HG03520 (cell line): ENCODE measurements around the gene KLK4.
"Not testable (repeated sequence)": the region's sequence is repeated elsewhere in the genome, so short reads cannot be mapped to it uniquely, and the experiment has no call there.

Source experiments
- ATAC-seq: cut with Tn5 transposase; IDR thresholded peaks from one replicate; pipeline ENCODE4 v1.9.1; 2021; ENCODE audit warnings: mild to moderate bottlenecking, moderate library complexity; ENCODE audit not compliant: unreplicated experiment

KLK4 gene

DNA sequence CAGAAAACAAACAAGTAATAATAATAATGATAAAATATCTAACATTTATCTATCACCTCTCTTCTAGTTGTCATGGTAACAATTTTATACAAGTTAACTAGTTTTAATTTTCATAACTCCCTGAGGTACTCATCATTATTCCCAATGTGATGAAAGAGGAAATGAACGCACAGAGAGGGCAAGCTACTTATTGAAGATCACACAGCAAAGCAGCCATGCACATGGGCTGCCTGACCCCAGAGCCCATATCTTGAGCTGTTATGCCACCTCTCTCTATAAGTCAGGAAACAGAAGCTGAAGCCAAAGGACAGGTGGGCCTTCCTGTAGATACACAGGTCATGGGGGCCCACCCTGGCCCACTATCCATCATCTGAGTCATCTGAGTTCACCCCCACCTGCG, 4.9 kb upstream of the KLK4 start:
- ATAC-seq = no peak

DNA sequence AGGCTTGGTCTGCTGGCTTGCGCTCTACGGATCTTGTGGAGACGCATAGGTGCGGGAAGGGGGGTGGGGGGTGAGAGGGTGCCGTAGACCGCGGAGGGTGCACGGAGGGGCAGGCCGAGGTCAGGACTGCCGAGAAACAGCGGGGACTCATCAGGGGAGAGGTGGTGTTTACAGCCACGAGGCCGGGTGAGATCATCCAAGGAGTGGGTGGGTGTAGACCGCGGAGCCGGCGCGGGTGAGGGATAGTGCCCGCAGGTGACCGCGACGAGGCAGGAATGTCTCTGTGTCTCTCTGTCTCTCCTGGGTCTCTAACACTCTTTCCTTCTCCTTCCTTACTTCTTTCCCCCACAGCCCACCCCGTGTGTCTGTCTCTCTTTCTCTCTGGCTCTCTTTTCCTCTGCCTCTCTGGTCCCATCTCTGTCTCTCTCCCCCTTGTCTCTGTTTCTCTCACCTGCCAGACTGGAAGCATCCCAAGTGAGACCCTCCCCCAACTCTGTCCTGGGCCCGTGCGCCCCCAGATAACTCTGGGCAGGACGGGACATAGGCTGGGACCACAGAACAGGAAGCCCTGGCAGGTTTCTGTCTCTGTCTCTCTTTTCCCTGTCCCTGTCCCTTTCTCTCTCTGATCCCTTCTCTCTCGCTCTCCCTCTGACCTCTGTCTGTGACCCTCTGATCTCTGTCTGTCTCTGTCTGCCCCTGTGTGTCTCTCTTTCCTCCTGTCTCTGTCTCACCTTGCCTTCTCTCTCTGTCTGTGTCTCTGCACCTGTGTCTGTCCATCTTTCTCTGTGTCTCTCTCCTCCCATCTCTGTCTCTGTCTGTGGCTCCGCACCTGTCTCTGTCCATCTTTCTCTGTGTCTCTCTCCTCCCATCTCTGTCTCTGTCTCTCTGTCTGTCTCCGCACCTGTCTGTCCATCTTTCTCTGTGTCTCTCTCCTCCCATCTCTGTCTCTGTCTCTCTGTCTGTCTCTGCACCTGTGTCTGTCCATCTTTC, 1.8 kb upstream of the KLK4 start:
- ATAC-seq = no peak

GRCh38 chr19:50912102-50912599, 956 bp upstream of the KLK4 start:
- ATAC-seq = no peak

GRCh38 chr19:50910722-50911121, 473 bp downstream of the KLK4 start:
- ATAC-seq = no peak

GRCh38 chr19:50909240-50910070, 1.7 kb downstream of the KLK4 start:
- no peak for ATAC-seq

DNA sequence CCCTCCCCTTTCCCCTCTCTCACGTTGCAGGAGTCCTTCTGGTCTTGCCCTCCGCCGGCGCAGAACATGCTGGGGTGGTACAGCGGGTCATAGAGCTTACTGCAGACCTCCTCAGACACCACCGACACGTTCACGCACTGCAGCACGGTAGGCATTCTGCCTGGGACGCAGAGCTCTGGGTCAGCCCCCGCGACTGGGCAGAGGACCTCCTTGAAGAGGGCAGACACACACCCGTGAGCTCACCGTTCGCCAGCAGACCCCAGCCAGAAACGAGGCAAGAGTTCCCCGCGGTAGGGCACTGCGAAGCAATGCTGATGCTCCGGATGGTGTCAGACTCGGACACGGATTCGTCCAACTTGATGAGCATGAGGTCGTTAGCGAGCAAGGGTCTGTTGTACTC, 2.9 kb downstream of the KLK4 start:
- ATAC-seq = no peak

DNA sequence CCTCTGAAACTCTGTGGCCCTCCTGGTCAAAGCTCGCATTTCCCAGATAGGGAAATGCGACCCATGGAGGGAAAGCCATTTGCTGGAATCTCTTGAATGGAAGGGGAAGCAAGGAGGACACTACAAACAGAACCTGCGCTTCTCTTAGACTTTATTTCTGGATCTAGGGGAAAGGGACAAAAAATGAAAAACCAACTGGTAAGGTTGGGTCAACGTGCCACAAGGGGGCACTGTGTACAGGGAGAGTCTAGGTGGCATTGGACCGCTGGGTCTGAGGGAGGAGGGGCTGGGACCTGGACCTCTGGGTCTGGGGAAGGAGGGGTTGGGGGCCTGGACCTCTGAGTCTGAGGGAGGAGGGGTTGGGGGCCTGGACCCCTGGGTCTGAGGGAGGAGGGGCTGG, 5.0 kb downstream of the KLK4 start:
- ATAC-seq = no peak

DNA sequence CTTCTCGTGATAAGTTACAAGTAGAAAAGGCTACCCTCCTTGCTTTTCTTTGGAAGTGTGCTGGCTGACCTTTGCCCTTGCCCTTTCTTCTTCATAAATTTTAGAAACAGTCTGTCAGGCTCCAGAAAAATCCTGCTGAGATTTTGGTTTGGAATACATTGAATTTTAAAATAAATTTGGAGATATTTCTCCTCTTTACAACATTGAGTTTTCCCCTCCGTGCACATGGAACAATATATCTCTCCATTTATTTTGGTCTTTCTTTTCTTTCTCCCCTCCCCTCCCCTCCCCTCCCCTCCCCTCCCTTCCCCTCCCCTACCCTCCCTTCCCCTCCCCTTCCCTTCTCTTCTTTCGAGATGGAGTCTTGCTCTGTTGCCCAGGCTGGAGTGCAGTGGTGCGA, 8.6 kb downstream of the KLK4 start:
- no peak for ATAC-seq

DNA sequence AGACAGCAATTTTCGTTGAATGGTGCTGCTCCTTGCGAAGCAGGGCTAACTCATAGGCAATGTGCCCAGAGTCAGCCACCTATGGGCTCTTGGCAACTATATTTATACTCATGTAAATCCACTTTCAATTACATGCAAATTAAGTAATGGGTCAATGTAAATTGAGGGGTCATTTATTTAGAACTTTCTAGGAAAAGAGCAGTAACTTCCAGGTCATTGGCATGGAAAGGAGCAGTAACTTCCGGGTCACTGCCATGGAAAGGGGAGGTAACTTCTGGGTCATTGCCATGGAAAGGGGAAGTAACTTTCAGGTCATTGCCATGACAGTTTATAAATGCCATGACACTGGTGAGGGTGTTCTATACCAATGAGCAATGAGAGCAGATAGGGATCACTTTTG, 11.6 kb downstream of the KLK4 start:
- ATAC-seq = no peak

GRCh38 chr19:50898018-50898417, 13.2 kb downstream of the KLK4 start:
- no peak for ATAC-seq

- ATAC-seq = no peak
Measured at GRCh38 chr19:50897612-50898011, 13.6 kb downstream of the KLK4 start.

DNA sequence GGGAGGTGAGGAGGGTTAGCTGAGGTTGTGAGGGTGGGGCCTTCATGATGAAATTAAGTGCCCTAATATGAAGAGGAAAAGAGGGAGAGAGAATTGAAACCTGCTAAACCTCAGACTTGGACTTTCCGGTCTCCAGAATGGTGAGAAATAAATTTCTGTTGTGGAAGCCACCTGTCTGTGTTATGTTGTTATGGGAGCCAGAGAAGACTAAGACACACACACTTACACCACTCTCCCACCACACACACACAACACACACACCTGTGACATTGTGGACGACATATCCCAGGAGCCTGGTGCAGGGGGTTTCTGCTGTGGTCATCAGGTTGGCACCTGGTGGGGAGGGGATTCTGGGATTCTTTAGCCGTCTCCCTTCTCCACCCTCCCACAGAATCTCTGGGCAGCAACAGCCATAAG, 14.0 kb downstream of the KLK4 start:
- ATAC-seq = peak; percentile 18

DNA sequence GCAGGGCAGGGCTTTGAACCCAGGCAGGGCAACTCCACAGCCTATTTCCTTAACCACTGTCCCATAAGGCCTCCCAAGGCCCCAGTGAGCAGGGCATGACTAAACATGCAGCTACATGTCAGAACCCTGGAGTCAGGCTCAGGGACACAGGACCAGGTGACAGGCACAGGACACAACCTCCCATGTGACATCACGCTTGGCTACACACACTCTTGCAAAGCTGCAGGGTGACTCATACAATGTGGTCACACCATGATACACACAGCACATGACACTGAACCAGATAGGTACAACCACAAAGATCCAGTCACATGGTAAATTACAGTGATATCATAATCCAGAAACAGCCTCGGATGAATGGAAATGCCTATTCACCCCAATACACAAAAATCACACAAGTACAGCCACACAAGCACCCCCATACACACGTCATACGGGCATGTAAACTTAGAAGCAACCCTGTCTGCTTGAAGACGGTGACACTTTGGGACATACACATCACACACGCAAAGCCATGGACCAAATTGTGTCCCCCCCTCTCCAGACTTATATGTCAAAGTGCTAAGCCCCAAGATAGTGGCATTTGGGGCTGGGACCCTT, 14.5 kb downstream of the KLK4 start:
- peak; percentile 77 for ATAC-seq

- not testable (repeated sequence) for ATAC-seq
Measured at GRCh38 chr19:50896089-50896590, 15.1 kb downstream of the KLK4 start.

DNA sequence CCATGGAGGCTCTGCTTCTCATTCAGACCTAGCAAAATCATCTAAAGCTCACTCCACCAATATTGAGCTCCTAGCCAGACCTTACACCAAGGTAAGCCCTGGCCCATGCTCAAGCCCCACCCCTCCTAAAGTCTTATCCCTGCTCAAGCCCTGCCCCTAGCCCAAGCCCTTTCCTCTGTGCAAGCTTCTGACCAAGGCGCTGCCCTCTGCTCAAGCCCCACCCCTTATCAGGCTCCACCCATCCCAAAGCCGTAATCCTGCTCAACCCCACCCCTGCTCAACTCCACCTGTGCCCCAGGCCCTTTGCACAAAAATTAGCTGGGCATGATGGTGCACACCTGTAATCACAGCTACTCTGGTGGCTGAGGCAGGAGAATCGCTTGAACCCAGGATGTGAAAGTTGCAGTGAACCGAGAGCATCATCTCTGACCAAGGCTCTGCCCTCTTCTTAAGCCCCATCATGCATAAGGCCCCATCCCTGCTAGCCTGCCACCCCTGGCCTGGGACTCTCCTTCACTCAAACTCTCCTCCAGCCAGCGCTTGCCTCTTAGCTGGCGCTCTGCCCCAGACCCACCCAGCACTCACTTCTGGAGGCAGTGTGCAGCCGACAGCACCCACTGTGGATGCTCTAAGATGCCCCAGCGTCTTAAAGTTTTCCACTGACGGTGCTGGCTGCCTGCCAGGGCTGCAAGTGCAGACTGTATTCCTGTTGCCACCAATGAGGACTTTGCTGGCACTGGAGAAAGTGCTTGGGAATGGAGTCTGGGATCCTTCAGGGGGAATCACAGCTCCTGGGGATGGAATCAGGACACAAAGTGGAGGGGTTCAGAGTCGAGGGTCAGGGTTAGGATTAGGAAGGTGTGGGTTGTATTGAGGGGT, 16.5 kb downstream of the KLK4 start:
- ATAC-seq = no peak

- ATAC-seq = no peak
Measured at GRCh38 chr19:50893047-50893736, 18.0 kb downstream of the KLK4 start.

DNA sequence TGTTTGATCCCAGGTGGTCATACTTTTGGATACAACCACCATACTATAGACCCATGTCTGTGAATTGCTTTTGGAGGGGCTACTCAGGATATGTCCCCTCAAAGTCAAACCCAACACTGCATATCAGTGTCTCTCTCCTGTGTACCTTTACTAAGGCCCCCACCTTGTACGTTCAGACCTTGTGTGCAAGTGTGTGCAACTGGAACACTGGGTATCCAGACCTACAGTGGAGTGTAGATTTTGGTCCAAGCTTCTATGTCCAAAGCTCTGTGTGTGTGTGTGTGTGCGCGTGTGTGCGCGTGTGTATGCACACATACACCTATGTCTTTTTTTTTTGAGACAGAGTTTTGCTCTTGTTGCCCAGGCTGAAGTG, 20.0 kb downstream of the KLK4 start:
- ATAC-seq = no peak

GRCh38 chr19:50890422-50891252, 20.6 kb downstream of the KLK4 start:
- ATAC-seq = no peak

DNA sequence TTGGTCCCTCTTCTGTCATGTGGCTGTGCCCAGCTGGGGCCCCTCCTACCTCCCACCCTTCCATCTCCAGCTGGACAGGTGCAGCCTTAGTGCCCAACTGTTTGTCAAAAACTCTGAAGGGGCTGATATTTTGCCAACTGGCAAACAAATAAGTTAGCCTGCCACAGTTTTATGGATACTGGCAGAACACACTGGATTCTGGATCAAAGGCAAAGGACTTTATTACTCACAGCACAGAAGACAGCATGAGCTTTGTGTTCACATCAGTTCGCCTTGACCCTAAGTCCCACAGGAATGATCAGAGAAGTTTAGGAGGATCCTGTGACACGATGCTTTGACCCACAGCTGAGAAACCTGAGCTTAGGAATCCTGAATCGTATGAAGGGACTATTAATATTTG, 21.6 kb downstream of the KLK4 start:
- no peak for ATAC-seq
